8988T (cell line): ENCODE measurements around the gene TRAK1.

Experiments used
- DNase-seq: peaks from one replicate; pipeline ENCODE4 v3.0.0; 2011

The TRAK1 gene

DNA sequence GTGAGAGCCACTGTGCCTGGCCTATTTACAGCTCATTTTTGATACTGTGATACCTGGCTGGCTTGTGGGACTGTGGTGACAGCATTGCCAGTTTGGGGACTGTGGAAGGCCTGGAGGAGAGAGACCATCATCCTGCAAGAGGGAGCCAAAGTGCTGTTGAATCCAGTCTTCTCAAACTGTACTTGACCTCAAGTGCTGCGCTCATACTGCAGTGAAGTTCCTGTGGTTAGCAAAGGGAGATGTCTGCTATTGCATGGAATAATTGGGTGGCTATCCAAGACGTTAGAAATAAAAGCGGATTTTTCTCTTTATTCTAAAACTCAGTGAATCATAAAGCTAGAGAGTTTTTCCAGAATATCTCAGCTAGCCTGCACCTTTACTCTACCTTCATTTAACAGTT lies 91.4 kb downstream of the TRAK1 start:
- DNase-seq: no peak

- DNase-seq: no peak
Measured at GRCh38 chr3:42183991-42184632, 93.0 kb downstream of the TRAK1 start.

DNA sequence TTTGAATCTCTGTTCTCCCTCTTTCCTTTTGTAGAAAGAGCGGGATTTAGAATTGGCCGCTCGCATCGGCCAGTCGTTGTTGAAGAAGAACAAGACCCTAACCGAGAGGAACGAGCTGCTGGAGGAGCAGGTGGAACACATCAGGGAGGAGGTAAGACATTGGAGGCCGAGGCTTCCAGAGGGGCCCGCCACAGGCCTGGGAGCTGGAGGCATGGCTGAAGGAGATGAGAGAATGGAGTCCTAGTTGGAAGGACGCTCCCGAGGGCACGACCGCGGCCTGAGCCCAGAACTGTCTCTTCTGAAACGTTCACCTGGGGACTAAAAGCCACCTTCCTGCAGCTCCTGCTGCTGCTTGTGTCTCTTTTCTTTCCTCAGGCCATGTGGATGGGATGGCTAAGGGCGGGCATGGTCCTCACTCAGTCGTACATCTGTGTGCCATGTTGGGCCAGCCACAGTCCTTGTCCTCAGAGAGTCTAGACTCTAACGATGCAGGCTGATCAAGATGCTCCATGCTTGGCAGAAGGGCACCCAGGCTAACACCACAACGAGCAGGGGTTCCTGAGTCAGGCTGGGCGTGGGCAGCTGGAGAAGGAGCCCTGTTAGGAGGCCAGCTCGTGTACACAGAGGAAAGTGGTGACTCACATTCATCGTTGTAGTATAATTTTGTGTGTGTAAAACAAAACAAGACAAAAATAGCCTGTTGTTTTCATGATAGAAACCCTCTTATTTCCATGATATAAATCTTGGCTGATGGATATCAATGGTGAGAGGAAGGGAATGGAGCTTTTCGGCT lies 93.7 kb downstream of the TRAK1 start:
- no peak for DNase-seq

DNA sequence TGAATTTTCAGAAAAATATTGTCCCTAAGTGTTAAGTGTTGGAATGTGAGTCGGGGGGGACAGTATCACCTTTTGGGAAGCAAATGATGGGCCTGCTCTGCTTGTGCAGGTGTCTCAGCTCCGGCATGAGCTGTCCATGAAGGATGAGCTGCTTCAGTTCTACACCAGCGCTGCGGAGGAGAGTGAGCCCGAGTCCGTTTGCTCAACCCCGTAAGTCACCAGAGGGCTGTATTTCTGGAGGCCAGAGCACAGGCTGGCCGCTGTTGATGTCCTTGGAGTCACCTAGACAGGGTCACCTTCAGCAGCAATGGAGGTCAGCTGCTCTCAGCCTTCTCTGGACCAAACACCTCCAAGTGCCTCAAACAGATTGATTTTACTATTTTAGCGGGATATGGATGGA lies 96.8 kb downstream of the TRAK1 start:
- no peak for DNase-seq

DNA sequence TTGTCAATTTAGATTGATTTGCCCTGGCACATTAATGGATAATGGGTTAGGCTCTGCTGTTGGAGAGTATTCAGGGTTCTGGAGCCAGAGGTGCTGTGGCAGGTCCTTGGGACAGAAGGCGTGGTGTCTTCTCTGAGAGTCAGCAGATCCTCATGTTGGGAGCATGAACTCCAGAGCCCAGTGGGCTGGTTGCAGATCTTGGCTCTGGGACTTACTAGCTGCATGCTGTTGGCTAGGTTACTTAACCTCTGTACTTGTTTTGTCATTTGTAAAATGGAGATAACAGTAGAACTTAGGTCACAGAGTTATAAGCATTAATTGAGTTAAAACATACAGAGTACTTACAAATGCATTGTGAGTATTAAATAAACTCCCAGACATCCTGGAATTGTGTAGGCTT lies 97.2 kb downstream of the TRAK1 start:
- DNase-seq: no peak

- no peak for DNase-seq
Measured at GRCh38 chr3:42189001-42189460, 97.9 kb downstream of the TRAK1 start.

DNA sequence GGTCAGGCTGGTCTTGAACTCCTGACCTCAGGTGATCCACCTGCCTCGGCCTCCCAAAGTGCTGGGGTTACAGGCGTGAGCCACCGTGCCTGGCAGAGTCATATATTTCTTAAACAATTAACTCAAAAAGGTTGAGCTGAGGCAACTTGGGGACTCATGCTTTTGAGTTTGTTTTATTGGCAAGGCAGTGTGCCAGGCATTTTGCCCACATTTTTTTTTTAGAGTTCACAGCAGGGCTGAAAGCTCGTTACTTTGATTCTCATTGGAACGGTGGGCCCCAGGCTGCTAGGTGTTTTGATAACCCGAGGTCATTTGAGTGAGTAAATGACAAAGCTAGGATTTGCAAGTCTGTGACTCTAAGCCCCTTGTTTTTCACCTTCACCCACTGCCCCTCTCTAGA lies 98.6 kb downstream of the TRAK1 start:
- no peak for DNase-seq

DNA sequence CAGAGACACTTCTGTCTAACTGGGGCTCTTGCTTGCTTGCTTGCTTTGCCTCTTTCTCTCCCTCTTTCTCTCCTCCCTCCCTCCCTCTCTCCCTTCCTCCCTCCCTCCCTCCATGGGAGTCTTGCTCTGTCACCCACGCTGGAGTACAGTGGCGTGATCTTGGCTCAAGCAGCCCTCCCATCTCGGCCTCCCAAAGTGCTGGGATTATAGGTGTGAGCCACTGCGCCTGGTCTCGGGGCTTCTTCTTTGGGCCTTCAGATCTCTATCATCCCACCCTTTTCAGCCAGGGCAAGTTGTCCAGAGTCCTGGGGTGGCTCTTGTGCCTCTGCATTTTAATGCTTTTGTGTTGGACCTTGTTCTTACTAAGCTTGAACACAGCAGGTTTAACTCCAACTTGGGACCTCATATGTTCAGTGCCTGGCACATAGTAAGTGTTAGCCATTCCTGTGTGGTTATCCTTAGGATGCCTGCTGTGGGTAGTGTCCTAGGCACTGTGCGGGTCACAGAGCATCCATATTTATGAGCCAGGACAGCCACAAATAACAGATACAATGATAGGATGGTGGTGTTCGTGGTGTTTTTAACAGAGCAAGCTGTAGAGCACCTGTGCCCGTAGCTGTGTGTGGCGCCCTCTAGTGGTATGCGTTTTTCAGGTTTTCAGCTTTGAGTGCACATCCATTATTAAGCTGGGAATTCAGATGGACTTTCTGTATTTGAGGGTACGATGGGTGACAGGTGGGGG lies 99.7 kb downstream of the TRAK1 start:
- DNase-seq: peak; percentile 58

- no peak for DNase-seq
Measured at GRCh38 chr3:42191443-42191747, 100.2 kb downstream of the TRAK1 start.

DNA sequence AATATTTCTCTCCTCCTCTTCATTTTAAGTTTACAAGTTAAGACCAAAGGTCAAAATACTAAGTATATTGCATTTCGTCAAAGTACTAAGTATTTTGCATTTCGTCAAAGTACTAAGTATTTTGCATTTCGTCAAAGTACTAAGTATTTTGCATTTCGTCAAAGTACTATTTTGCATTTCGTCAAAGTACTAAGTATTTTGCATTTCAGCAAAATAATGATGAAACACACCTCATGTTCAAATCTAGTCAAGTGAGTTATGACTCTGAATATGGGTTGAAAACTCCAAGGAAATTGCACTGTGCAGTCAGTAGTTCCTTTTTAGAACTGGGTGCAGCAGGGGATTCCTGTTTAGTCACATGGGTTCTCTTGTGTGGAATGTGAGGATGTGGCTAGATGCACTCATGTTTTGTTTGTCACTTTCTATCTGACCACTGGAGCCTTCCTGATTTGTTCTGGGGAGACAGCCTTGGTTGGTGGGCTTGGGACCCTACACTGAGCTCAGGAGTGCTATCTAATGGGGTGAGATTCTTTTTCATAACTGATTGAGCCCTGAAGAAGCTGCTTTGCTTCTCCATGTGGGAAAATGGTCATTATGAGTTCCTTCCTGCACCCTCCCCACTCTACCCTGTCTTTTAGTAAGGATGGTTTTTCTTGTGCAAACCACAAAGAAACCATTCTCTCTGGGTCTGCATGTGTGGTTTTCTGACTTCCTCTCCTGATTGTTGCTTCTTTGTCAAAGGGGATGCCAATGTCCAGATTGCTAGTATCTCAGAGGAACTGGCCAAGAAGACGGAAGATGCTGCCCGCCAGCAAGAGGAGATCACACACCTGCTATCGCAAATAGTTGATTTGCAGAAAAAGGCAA lies 101.4 kb downstream of the TRAK1 start:
- DNase-seq: no peak

GRCh38 chr3:42194943-42195510 lies 103.9 kb downstream of the TRAK1 start:
- DNase-seq: no peak

DNA sequence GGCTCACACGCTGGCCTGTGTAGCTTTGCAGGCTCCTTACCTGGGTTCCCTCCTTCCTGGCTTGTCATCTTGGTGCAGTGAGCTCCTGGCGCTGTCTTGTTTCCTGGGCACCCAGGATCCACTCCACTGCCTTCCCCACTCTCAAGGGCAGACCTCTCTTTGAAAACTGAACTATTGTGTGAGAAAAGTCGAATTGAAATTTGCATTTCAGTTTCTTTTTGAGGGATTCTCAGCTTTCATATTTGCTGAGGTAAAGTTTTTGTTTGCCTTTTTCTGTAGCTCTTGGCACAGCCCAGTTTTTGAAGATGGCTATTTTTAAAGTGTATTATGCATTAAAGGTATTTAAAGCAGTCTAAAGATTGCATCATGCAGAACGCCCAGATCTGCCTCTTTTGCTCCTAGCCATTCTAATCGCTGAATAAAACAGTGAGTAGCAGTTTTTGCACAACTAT lies 104.7 kb downstream of the TRAK1 start:
- no peak for DNase-seq

DNA sequence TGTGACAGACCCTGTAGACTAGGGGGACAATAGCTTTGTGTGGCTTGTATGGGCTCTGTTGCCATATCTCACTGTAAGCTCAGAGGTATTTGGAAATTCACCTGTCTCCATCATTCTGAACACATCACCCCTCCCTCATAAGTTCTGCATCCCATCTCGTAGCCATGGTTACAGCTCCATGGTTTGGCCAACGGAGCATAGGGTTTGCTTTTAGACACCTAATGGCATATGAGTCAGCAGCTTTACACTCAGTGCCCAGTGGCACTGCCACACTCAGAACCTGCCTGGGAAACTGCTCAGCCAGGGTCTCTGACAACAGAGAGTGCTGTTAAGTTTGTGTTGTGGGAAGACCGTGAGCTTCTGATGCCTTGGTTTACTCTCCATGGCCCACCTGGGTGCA lies 107.6 kb downstream of the TRAK1 start:
- DNase-seq: no peak

DNA sequence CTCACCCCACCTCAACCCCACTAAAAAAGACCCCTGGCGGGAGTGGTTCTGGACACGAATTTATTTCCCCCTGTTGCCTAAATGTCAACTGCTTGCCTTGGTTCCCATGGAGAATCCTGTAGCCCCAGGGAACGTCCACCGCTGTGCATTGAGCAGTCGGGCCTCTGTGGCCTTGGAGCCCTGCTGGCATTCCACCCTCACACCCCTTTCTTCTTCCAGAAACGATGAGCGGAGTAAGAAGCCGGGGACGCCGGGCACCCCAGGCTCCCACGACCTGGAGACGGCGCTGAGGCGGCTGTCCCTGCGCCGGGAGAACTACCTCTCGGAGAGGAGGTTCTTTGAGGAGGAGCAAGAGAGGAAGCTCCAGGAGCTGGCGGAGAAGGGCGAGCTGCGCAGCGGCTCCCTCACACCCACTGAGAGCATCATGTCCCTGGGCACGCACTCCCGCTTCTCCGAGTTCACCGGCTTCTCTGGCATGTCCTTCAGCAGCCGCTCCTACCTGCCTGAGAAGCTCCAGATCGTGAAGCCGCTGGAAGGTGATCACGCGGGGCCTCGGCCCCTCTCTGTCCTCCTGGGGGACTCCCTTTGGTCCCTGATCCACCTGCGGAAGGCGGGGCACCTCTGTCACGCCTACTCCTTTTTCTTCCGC lies 111.2 kb downstream of the TRAK1 start:
- no peak for DNase-seq

GRCh38 chr3:42204867-42205599 lies 113.9 kb downstream of the TRAK1 start:
- DNase-seq: no peak

DNA sequence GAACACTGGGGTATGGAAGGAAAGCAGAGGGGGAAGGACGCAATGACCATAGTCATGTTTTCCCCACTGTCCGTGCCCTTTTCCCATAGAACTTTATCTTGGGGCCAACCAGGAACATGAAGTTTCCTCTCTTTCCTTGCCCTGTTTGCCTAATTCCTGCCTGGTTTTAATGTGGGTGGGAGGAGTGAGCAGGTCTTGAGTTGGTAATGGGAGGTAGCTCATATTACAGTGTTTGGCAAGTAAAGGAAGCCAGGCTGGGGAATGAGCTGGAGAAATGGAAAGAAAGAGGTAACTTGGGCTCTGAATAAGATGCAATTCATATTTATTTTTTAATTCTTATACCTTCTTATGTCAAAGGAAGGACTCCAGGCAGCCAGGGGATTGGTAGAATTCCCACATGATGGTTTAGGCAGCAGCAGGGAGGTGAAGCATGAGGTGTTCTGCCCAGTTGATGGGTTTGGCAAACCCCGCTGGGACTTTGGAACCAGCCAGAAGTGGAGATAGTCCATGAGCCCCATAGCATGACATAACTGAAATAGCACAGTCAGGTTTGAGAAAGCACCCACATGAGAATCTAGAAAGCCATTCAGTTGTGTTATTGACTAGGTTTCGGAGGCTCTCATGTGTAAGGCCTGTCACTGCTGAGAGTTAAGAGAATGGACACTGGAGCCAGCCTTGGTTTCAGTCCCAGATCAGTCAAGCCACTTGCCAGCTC lies 114.8 kb downstream of the TRAK1 start:
- DNase-seq: no peak

GRCh38 chr3:42209917-42210316 lies 118.8 kb downstream of the TRAK1 start:
- no peak for DNase-seq

DNA sequence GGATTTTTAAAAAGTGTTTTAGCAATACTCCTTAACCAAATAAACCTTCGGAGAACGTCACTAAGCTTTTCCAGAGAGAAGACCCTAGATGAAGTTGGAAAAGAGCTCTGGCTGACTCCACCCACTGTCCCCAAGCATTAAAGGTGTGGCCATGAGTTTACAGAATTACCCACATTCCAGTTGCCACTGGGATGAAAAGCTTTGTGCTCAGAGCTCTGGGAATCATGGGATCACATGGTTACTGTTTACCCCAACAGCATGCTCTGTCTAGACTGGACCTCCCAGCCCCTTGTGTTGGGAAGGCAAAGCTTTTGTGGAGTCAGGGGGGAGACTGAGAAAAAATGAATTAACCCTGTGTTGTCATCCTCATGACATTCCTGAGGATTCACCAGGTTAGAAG lies 119.6 kb downstream of the TRAK1 start:
- DNase-seq: no peak

DNA sequence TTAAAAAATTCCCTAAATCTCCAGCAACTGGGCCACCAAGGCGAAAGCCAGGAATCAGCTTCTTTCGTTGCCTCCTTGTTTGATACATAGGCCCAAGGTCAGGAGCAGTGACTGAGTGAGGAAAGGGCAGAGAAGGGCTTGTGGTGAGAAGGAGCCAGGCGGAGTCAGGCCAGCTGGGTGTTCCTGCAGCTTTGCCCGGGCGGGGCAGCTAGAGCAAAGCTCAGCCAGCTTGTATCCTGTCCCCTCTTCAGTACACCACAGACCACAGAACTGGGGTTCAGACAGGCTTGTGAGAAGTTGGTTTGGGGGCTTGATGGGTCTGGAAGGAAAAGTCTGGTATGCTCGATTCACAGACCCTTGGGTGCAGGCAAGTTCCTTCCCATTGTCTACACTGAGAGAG lies 122.3 kb downstream of the TRAK1 start:
- DNase-seq: no peak

- no peak for DNase-seq
Measured at GRCh38 chr3:42214064-42214463, 122.9 kb downstream of the TRAK1 start.
